ENCODE results near the gene BRCC3.
"Not testable (repeated sequence)": the region's sequence is repeated elsewhere in the genome, so short reads cannot be mapped to it uniquely, and the experiment has no call there.

Gene BRCC3

DNA sequence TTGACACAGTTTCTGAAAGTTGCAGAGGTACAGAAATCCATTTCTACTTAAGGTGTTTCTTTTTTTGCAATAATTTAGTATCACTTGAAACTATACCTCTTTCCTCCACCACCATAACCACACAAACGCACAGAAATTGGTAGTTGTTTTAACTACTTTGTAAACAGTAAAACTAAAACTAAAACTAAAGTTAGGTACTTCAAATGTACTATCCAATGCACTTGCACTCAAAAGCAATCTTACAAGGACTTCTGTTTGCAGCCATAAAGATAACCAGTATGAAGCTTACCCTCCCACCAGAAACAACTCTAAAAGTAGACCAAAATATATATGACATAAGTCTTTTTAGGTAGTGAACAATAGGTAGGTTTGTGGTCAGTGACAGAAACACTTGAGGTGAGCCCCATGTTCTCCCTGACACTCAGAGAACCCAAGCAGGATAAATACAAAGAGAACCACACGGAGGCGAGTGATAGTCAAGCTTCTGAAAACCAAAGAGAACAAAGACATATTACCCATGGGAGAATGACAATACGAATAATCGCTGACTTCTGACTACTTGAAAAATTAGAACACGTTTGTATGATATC is 72.7 kb downstream of the BRCC3 start:
- DNase-seq (ENCODE audit: low spot score) = no peak

DNA sequence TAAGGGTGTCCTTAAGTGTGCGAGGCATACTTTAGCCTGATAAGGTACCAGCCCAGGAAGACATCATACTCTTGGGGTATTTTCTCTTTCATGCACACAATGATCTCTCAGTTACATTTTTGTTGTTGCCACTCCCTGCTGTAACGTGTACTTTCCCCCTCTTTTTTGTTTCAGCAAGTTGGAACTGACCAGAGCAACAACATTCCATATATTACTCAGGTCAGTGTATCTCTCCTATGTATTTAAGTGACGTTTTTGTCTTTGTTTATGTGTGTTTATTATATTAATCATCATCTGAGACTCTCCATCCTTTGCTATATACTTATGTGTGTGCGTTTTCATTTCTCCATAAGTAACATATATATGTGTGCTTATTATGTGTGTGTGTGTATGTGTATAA is 73.6 kb downstream of the BRCC3 start:
- DNase-seq (ENCODE audit: low spot score) = no peak

DNA sequence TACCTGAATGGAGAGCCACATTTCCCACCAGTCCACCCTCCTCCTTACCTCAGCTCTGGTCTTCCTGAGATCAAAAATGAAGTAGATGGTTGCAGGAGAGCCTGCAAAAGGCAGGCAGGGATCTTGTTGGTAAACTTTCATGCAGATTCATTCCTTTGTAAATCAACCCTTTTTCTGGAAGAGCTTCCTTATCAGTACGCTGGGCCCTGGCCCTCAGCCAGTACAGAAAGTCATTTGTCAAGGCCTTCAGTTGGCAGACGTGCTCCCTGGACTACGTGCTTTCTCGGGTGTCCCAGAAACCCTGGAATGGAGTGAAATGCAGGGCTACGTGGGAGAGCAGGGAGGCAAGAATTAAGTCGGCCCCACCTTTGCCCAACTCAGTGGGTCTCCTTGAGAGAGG is 76.3 kb downstream of the BRCC3 start:
- DNase-seq (ENCODE audit: low spot score) = not testable (repeated sequence)

DNA sequence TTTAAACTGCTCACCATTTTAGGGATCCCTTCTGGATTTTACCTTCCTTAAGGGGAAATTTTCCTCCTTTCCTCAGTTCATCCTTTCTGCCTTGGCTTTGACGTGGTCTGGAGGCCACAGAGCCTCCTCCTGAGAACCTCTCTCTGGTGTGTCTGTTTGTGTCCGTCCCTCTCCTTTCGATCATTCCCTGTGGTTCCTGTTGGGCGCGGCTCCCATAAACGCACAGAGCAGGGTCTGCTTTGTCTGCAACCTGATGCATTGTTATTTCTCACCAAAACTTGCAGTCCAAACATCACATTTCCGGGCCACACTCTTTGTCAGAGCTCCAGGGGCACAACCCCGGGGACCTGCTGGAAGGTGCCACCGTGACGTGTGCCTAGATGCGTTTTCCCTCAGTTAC is 76.9 kb downstream of the BRCC3 start:
- DNase-seq (ENCODE audit: low spot score) = not testable (repeated sequence)

DNA sequence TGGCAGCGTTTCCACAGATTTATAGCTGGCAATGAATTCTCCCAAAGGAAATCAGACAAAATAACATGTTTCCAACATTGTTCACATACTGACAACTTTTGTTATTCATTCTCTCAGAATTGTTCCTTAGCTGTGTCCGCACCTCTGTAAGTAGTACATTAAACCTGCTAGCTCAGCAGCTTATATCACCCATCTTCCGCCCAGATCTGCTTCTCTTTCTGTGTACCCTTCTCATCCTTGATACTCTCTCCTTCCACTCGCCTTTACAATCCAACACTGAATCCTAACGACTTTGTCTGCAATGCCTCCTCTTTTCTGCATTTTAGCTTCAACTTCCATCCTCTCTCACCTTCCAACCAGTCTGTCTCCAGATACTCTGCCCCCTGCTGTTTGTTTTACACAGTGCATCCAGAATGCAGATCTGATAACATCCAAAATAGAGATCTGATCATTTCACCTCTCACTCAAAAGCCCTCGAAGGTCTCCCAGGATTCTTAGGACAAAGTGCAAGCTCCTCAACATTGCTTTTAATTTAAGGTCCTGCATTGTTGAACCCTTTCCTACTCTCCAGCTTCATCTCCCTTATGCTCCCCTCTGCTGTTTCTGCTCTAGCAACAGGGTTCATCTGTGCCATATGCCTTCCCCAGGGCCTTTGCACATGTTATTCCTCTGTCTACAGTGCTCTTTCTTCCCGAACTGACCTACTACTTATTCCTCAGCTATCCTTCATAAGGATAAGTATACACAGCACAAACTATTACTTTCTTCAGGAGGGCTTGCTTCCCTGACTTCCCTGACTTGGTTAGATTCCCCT is 77.6 kb downstream of the BRCC3 start:
- peak; percentile 11 for DNase-seq (ENCODE audit: low spot score)

DNA sequence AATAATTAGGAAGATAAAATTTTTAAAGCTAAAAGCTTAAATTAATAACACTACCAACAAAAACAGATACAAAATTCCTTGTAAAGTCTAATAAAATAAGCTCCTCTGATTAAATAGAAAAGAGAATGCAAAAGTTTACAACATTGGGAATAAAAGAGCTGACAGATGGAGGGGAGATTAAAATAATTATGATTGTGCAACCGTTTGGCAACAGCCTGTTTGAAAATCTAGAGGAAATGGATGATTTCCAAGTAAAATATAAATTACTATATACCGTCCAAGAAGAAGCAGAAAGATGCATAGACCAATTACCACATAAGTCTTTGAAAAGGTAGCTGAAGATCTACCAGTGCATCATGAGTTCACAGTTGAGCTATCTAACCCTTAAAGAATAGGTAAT is 98.6 kb downstream of the BRCC3 start:
- no peak for DNase-seq (ENCODE audit: low spot score)
